Eye (tissue), 1 donor: ENCODE results near the gene MRPS22.
"Not testable (repeated sequence)": the region's sequence is repeated elsewhere in the genome, so short reads cannot be mapped to it uniquely, and the experiment has no call there.

Source experiments
- DNase-seq: peaks from one replicate; pipeline ENCODE4 v3.0.0-alpha.2; 2015

MRPS22 gene

GRCh38 chr3:139312416-139312815 lies 31.4 kb upstream of the MRPS22 start:
- no peak for DNase-seq

GRCh38 chr3:139312959-139313358 lies 30.9 kb upstream of the MRPS22 start:
- no peak for DNase-seq

GRCh38 chr3:139313921-139314320 lies 29.9 kb upstream of the MRPS22 start:
- no peak for DNase-seq

GRCh38 chr3:139317215-139317614 lies 26.6 kb upstream of the MRPS22 start:
- DNase-seq, result no peak

GRCh38 chr3:139317660-139318430 lies 26.0 kb upstream of the MRPS22 start:
- DNase-seq, result peak; percentile 26

- DNase-seq, result peak; percentile 44
Measured at GRCh38 chr3:139318431-139318816, 25.4 kb upstream of the MRPS22 start.

- DNase-seq, result no peak
Measured at GRCh38 chr3:139318826-139319225, 25.0 kb upstream of the MRPS22 start.

GRCh38 chr3:139319428-139320402 lies 24.1 kb upstream of the MRPS22 start:
- peak; percentile 51 for DNase-seq

- DNase-seq, result no peak
Measured at GRCh38 chr3:139320551-139321309, 23.1 kb upstream of the MRPS22 start.

- no peak for DNase-seq
Measured at GRCh38 chr3:139322346-139322745, 21.5 kb upstream of the MRPS22 start.

- no peak for DNase-seq
Measured at GRCh38 chr3:139323146-139323545, 20.7 kb upstream of the MRPS22 start.

GRCh38 chr3:139324456-139324855 lies 19.4 kb upstream of the MRPS22 start:
- no peak for DNase-seq

GRCh38 chr3:139325551-139325950 lies 18.3 kb upstream of the MRPS22 start:
- DNase-seq, result no peak

GRCh38 chr3:139326131-139326530 lies 17.7 kb upstream of the MRPS22 start:
- no peak for DNase-seq

GRCh38 chr3:139326707-139327106 lies 17.1 kb upstream of the MRPS22 start:
- DNase-seq, result no peak

- DNase-seq, result no peak
Measured at GRCh38 chr3:139327231-139327630, 16.6 kb upstream of the MRPS22 start.

GRCh38 chr3:139327861-139328260 lies 16.0 kb upstream of the MRPS22 start:
- no peak for DNase-seq

GRCh38 chr3:139328356-139328755 lies 15.5 kb upstream of the MRPS22 start:
- DNase-seq, result no peak

GRCh38 chr3:139329364-139329850 lies 14.4 kb upstream of the MRPS22 start:
- peak; percentile 95 for DNase-seq

GRCh38 chr3:139332092-139332491 lies 11.7 kb upstream of the MRPS22 start:
- no peak for DNase-seq

GRCh38 chr3:139334675-139335074 lies 9.1 kb upstream of the MRPS22 start:
- DNase-seq, result not testable (repeated sequence)

GRCh38 chr3:139338405-139338804 lies 5.4 kb upstream of the MRPS22 start:
- no peak for DNase-seq
